ENCODE results near the gene GLCCI1. TPM values are rescaled to one million over a fixed set of nuclear protein-coding genes. Genes with fewer than 3 reads are reported as not detected.

GLCCI1 gene
- total and polyA plus RNA-seq, 4 donors = 1.4 to 5.9 (median 4.3) TPM

DNA sequence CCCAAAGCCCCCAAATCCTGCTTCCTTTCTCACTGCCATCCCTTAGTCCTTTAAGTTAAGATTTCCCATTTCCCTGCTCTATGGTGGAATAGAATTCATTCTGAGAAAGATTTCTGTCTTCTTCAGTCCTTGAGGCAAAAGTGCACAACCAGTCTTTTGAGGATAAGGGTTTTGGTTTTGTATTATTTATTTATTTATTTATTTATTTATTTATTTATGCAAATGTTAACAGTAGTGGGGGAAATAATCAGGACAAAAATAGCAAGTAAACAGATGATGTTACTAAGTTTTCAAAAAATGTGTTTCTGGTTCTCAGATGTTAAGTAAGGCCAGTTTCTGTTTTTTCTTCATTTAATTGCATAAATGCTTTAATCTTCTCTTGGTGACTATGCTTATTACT lies 84.2 kb downstream of the GLCCI1 start:
- Histone ChIP-seq H3K4me1 (ENCODE audit: control insufficient read depth in 4 of 4, insufficient read depth in 4 of 4, low read length in 3 of 4) (no peaks in the 10 kb centered on the region), H3K36me3 (ENCODE audit: control insufficient read depth in 4 of 4, insufficient read depth in 3 of 4, low read depth in 1 of 4, low read length in 3 of 4) (peaks cover 0 to 17% (median 4%) of the 10 kb centered on the region in 4 donors), H3K9me3 (ENCODE audit: control insufficient read depth in 4 of 4, low read length in 3 of 4) (no peaks in the 10 kb centered on the region), H3K27ac (ENCODE audit: low read depth in 1 of 2, low read length in 2 of 2) (no peak overlapping the region), H3K4me3 (ENCODE audit: low read depth in 1 of 3, low read length in 3 of 3) (no peak overlapping the region), H3K9ac (ENCODE audit: low read depth in 1 of 2, low read length in 2 of 2) (no peak overlapping the region), H3K27me3 (ENCODE audit: control insufficient read depth in 4 of 4, insufficient read depth in 4 of 4, low read length in 3 of 4) (no peaks in the 10 kb centered on the region)
- DNase-seq (ENCODE audit: low spot score) = no peak
- TF ChIP-seq NR2F2 (IDR thresholded peaks at IDR 0.05) (no peak), ZBTB33 (IDR thresholded peaks at IDR 0.05) (no peak), RXRA (IDR thresholded peaks at IDR 0.05) (no peak)

DNA sequence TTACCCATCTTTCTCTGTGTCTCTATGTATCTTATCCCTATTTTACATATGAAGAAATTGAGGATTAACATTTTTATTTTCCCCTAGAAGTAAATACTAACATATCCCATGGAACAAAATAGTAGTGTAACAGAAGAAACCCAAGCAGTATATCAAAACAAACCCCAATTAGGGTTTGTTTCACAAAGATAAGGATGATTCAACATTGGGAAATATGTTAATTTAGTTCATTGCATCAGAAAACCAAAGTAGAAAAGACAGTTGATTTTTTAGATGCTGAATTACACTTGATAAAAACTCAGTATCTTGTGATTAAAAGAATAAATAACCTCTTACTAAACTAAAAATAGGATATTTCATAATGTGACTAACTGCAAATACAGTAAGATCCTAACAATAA lies 87.8 kb downstream of the GLCCI1 start:
- H3K4me1 ChIP-seq (ENCODE audit: control insufficient read depth in 4 of 4, insufficient read depth in 4 of 4, low read length in 3 of 4) = no peaks in the 10 kb centered on the region
- no peak overlapping the region for H3K27ac ChIP-seq (ENCODE audit: low read depth in 1 of 2, low read length in 2 of 2)
- H3K9me3 ChIP-seq (ENCODE audit: control insufficient read depth in 4 of 4, low read length in 3 of 4) = no peaks in the 10 kb centered on the region
- DNase-seq (ENCODE audit: low spot score) = no peak
- no peak overlapping the region for H3K9ac ChIP-seq (ENCODE audit: low read depth in 1 of 2, low read length in 2 of 2)
- TF ChIP-seq RXRA (IDR thresholded peaks at IDR 0.05) (no peak), HNF4A (conservative IDR thresholded peaks at IDR 0.05) (no peak), MAX (IDR thresholded peaks at IDR 0.05) (no peak), YY1 (IDR thresholded peaks at IDR 0.05) (no peak), NR2F2 (IDR thresholded peaks at IDR 0.05) (no peak), RAD21 (IDR thresholded peaks at IDR 0.05) (no peak), FOXA2 (IDR thresholded peaks at IDR 0.05) (no peak), ZBTB33 (IDR thresholded peaks at IDR 0.05) (no peak), FOXA1 (IDR thresholded peaks at IDR 0.05) (no peak), SP1 (IDR thresholded peaks at IDR 0.05) (no peak), HNF4G (IDR thresholded peaks at IDR 0.05) (no peak), TAF1 (conservative IDR thresholded peaks at IDR 0.05) (no peak), GABPA (IDR thresholded peaks at IDR 0.05 in 1 of 2, conservative IDR thresholded peaks at IDR 0.05 in 1 of 2) (no peak)
- no peaks in the 10 kb centered on the region for H3K27me3 ChIP-seq (ENCODE audit: control insufficient read depth in 4 of 4, insufficient read depth in 4 of 4, low read length in 3 of 4)
- no peak overlapping the region for H3K4me3 ChIP-seq (ENCODE audit: low read depth in 1 of 3, low read length in 3 of 3)
- H3K36me3 ChIP-seq (ENCODE audit: control insufficient read depth in 4 of 4, insufficient read depth in 3 of 4, low read depth in 1 of 4, low read length in 3 of 4) = peaks cover 0 to 17% (median 7%) of the 10 kb centered on the region in 4 donors

DNA sequence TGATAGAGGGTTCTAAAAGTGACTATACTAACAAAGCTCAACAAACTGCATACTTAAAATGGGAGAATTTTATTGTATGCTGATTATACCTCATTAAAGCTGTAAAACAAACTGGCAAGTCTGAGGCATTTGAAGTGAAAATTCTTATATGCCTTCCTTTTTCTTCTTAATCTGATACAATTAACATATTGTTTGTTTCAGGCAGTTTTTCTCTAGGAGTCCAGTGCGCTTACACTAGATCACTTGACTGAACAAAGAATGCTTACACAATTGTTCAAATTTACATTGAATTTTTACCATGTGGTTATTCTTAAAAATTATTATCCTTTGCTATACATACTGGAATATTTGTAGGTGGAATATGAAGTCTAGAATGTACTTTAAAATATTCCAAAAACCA lies 89.0 kb downstream of the GLCCI1 start:
- Histone ChIP-seq H3K4me3 (ENCODE audit: low read depth in 1 of 3, low read length in 3 of 3) (no peak overlapping the region), H3K36me3 (ENCODE audit: control insufficient read depth in 4 of 4, insufficient read depth in 3 of 4, low read depth in 1 of 4, low read length in 3 of 4) (peaks cover 0 to 17% (median 7%) of the 10 kb centered on the region in 4 donors), H3K27ac (ENCODE audit: low read depth in 1 of 2, low read length in 2 of 2) (no peak overlapping the region), H3K9ac (ENCODE audit: low read depth in 1 of 2, low read length in 2 of 2) (no peak overlapping the region), H3K9me3 (ENCODE audit: control insufficient read depth in 4 of 4, low read length in 3 of 4) (no peaks in the 10 kb centered on the region), H3K4me1 (ENCODE audit: control insufficient read depth in 4 of 4, insufficient read depth in 4 of 4, low read length in 3 of 4) (no peaks in the 10 kb centered on the region), H3K27me3 (ENCODE audit: control insufficient read depth in 4 of 4, insufficient read depth in 4 of 4, low read length in 3 of 4) (no peaks in the 10 kb centered on the region)
- 93% methylated on average over 1 of the region's 1 CpG for WGBS
- TF ChIP-seq, protein P1, sequence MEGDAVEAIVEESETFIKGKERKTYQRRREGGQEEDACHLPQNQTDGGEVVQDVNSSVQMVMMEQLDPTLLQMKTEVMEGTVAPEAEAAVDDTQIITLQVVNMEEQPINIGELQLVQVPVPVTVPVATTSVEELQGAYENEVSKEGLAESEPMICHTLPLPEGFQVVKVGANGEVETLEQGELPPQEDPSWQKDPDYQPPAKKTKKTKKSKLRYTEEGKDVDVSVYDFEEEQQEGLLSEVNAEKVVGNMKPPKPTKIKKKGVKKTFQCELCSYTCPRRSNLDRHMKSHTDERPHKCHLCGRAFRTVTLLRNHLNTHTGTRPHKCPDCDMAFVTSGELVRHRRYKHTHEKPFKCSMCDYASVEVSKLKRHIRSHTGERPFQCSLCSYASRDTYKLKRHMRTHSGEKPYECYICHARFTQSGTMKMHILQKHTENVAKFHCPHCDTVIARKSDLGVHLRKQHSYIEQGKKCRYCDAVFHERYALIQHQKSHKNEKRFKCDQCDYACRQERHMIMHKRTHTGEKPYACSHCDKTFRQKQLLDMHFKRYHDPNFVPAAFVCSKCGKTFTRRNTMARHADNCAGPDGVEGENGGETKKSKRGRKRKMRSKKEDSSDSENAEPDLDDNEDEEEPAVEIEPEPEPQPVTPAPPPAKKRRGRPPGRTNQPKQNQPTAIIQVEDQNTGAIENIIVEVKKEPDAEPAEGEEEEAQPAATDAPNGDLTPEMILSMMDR (IDR thresholded peaks at IDR 0.05; ENCODE audit: low read depth, low read length, missing input control) = no peak
- no peak for TF ChIP-seq HNF4G (IDR thresholded peaks at IDR 0.05)
- TF ChIP-seq MAX (IDR thresholded peaks at IDR 0.05) = no peak
- no peak for TF ChIP-seq JUND (IDR thresholded peaks at IDR 0.05)
- no peak for TF ChIP-seq RXRA (IDR thresholded peaks at IDR 0.05)
- DNase-seq (ENCODE audit: low spot score) = no peak

Data from liver (tissue), 9 donors.